Measurements from ENCODE around the gene MMADHC. TPM values are rescaled to one million over a fixed set of nuclear protein-coding genes. Genes with fewer than 3 reads are reported as not detected.

The MMADHC gene
- 195 and 239 TPM in 2 replicates for total RNA-seq (2014; rRNA removed; shearing (Covaris generic); ENCODE audit: low replicate concordance)

DNA sequence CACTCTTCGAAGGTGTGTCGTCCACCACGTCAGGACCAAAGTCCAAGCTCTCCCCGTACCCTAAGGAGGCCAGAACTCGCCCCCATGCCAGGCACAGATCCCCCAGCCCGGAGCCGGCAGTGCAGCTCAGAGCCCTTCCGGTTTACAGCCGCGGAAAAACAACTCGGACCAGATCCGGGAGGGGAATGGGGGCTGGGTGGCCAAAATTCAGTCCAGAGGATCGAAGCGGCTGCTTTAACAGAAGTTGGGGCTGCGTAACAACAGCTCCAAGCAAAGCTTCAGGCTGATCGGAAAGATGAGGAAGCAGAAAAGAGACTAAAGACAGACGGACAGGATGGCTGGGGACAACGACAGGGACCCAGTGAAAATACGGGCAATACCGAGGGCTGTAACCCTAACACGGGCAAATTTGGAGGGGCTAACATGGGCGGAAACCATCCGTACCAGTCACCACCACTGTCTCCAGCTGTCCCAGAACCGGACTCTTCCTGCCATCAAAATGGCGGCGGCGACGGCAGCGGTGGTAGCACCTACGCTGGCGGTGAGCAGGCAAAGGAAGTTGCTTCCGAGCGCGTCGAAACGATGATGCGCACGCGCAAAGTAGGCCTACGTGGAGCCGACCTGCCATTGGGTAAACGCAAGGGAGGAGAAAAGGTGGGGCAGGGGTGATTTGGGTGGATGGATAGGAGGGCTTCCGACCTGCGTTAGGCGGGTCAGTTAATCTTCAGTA, at the start of gene MMADHC:
Gene MMADHC, minus strand, starts transcription at position 556 of the 730 bp plus-strand sequence. CDS start 678 bp downstream, outside the sequence.
- DNase-seq (ENCODE audit: low read depth) = peak; percentile 88
- in situ Hi-C loops (cut with HindIII; ENCODE audit: low pct_unique_long_range_greater_than_20kb, low sequenced_read_pairs) = no loop called here

DNA sequence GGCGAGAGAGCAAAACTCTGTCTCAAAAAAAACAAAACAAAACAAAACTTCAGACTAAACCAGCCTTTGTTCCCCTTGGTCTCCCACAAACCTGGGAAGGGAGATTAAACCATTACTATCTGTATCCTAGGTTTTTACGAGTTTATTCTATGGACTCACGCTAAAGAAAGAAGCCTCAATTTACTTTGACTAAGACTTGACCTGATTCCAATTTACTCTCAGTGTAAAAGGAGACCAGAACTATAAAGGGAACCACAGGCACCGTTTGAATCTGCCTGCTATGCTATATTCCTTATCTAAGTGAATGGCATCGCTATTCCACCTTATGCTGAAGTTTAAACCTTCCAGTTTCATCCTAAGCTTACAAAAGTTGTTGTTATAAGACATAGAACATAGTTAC, 46.5 kb upstream of the MMADHC start:
- DNase-seq (ENCODE audit: low read depth) = no peak
- in situ Hi-C loops (cut with HindIII; ENCODE audit: low pct_unique_long_range_greater_than_20kb, low sequenced_read_pairs) = no loop called here

- in situ Hi-C loops (cut with HindIII; ENCODE audit: low pct_unique_long_range_greater_than_20kb, low sequenced_read_pairs) = no loop called here
- DNase-seq (ENCODE audit: low read depth) = no peak
These were observed 42.9 kb upstream of the MMADHC start for GRCh38 chr2:149630445-149630844.

GRCh38 chr2:149629026-149629425, 41.5 kb upstream of the MMADHC start:
- in situ Hi-C loops (cut with HindIII; ENCODE audit: low pct_unique_long_range_greater_than_20kb, low sequenced_read_pairs) = no loop called here
- no peak for DNase-seq (ENCODE audit: low read depth)

DNA sequence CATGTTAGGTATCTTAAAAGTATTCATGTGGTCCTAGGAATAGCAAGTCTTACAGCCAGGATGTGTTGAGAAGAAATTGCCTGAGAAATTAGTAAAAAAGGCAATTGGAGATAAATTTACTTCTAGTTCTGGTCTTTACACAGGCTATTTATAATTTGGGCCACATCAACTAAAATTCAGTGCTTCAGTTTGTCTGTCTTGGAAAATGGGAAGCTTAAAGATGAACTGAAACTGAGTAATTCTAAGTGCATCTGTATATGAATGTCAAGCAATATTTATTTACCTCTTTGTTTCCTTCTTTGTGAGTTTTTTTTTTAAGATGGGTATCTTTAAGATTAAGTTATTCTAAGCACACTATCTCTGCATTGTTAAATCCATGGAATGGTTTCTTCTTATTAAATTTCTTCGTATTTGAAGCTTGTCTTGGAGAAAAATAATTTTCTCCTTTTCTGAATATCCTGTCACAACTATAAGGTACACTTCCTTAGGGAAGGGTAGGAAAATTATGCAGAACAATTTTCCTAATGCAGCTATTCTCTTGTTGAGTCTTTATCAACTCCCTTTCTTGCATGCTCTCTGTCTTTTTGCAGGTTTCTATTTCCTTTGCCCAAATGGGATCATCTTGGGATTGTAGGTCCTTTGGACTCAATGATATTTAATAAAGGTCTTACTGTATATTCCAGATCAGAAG, 39.7 kb upstream of the MMADHC start:
- DNase-seq (ENCODE audit: low read depth) = no peak
- in situ Hi-C loops (cut with HindIII; ENCODE audit: low pct_unique_long_range_greater_than_20kb, low sequenced_read_pairs) = no loop called here

DNA sequence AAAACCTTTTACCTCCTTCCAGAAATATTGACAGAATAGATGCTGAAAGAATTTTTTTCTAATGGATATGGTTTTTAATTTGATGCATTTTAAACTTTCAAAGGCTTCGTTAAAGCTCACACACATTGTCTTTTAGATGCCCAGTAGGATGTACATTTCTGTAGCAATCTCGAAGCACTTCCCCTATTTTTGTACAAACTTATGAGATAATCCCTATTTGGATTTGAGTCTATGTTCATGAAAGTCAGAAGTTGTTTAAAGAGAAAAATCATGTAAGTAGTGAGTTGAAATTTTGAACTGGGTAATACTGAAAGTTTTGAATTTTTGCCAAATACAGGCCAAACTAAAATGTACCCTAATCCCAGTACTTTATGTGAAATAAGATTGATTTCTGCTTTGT, 38.1 kb upstream of the MMADHC start:
- no peak for DNase-seq (ENCODE audit: low read depth)
- in situ Hi-C loops (cut with HindIII; ENCODE audit: low pct_unique_long_range_greater_than_20kb, low sequenced_read_pairs) = no loop called here

DNA sequence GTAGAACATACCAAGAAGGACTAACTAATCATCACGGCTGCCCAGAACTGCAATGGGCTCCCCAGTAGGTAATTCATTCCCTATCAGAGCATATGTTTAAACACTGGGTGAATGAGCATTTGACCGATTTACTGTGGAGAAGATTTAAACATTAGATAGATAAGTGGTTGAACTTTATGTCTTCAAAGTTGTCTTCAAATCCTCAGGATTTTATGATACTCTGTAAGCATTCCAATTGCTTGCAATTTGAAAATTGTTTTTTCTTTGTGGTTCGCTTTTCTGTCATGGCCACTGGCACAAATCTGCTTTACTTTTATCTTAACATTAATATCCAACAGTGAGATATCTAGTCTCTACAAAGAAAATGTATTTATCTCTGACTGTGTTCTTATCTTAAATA, 37.7 kb upstream of the MMADHC start:
- DNase-seq (ENCODE audit: low read depth) = no peak
- in situ Hi-C loops (cut with HindIII; ENCODE audit: low pct_unique_long_range_greater_than_20kb, low sequenced_read_pairs) = no loop called here

- DNase-seq (ENCODE audit: low read depth) = no peak
- in situ Hi-C loops (cut with HindIII; ENCODE audit: low pct_unique_long_range_greater_than_20kb, low sequenced_read_pairs) = no loop called here
These were observed 34.8 kb upstream of the MMADHC start for GRCh38 chr2:149622343-149622742.

GRCh38 chr2:149617476-149617875, 29.9 kb upstream of the MMADHC start:
- DNase-seq (ENCODE audit: low read depth) = no peak
- in situ Hi-C loops (cut with HindIII; ENCODE audit: low pct_unique_long_range_greater_than_20kb, low sequenced_read_pairs) = no loop called here

- DNase-seq (ENCODE audit: low read depth) = no peak
- in situ Hi-C loops (cut with HindIII; ENCODE audit: low pct_unique_long_range_greater_than_20kb, low sequenced_read_pairs) = no loop called here
These were observed 29.3 kb upstream of the MMADHC start for GRCh38 chr2:149616681-149617456.

DNA sequence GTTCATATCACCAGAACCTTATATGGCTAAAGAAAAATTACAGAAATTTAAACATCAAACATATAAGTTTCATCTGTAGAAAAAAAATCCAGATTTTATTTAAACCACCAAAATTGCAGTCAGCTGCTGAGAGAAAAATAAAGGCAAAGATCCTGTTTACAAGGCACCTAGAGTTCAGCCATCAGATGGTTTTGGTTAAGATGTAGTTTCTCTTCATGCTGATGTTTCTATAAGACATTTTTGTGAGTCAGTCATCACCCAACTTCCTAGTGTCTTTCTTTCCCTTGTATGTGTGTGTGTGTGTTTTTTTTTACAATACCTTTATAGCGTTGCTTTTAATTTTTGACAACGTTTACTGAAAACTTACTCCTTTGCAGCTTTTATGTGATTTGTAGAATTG, 26.1 kb upstream of the MMADHC start:
- DNase-seq (ENCODE audit: low read depth) = no peak
- in situ Hi-C loops (cut with HindIII; ENCODE audit: low pct_unique_long_range_greater_than_20kb, low sequenced_read_pairs) = no loop called here

DNA sequence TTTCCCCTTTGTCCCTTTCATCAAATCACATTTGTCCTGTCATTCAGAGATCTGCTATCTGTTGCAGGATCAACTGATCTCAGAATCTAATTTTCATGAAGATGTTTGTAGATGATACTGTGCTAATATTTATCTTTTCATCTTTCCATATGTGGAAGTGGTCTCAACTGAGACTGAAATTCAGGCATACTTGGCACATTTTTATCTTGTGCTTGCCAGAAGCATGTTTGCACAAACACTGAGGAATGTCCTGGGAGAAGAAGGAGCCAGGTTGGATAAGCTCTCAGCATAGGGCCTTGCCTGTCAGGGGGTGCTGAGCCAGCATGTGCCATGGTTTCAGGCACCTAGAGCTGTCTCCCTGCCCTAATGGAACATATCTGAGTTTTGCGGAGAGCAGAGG, 24.5 kb upstream of the MMADHC start:
- in situ Hi-C loops (cut with HindIII; ENCODE audit: low pct_unique_long_range_greater_than_20kb, low sequenced_read_pairs) = no loop called here
- DNase-seq (ENCODE audit: low read depth) = no peak

- DNase-seq (ENCODE audit: low read depth) = no peak
- in situ Hi-C loops (cut with HindIII; ENCODE audit: low pct_unique_long_range_greater_than_20kb, low sequenced_read_pairs) = no loop called here
These were observed 23.7 kb upstream of the MMADHC start for GRCh38 chr2:149611100-149611820.

DNA sequence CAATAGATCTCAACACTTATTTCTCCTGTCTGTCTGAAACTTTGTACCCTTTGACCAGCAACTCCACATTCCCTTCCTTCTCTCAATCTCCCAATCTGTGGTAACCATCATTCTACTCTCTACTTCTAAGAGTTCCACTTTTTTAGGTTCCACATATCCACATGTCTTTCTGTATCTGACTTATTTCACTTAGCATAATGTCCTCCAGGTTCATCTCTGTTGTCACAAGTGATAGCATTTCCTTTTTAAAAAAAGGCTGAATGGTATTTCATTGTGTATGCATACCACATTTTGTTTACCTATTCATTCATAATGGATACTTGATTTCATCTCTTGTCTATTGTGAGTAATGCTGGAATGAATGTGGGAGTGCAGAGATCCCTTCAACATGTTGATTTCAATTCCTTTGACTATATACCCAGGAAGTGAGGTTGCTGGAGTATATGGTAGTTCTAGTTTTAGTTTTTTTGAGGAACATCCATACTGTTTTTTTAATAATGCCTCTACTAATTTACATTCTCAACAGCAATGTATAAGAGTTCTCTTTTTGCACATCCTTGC, 18.8 kb upstream of the MMADHC start:
- DNase-seq (ENCODE audit: low read depth) = no peak
- in situ Hi-C loops (cut with HindIII; ENCODE audit: low pct_unique_long_range_greater_than_20kb, low sequenced_read_pairs) = no loop called here

DNA sequence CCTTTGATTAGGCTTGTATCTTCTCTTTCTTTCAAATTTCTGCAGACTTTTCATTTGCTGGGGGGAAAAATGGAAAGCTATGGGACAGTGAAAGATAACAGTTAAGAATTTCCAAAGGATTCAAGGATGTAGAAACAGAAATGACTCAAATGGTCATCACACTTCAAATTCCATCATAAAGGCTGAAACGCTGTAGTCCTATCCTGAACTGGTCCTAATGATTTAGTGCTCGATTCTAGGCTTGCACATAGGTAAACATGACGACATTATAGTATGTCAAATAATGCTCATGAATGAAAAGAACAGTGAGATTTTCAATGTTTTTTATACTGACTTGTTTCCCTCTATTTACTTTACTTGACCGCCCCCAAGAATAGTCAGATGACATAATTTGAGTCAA, 15.7 kb upstream of the MMADHC start:
- in situ Hi-C loops (cut with HindIII; ENCODE audit: low pct_unique_long_range_greater_than_20kb, low sequenced_read_pairs) = no loop called here
- no peak for DNase-seq (ENCODE audit: low read depth)

DNA sequence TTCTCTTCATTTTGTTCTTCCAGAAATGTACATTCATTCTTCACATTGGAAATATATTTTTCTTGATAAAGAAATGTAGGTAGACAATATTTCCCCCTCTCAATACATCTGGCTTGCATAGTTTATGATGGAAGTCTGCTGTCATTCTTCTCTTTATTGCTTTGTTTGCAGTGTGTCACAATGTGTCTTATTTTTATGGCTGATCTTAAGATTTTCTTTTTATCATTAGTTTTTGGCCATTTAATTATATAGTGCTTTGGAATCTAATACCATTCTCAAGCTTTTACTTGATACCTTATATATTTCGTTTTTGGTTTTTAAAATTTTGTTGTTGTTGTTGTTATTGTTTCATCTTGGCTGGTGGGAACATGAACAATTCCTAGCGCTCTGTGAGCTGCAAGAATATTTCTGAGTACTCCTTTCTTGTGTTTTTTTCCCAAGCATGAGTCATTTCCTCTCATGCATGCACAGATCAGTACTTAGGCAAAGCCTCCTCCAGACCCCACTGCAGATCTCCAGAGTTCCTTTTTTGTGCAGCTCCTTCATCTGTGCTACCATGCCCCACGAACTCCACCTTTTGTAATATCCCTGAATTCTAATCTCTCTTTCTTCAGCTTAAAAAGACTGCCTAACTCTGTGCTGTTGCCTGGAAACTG, 13.7 kb upstream of the MMADHC start:
- peak; percentile 40 for DNase-seq (ENCODE audit: low read depth)
- in situ Hi-C loops (cut with HindIII; ENCODE audit: low pct_unique_long_range_greater_than_20kb, low sequenced_read_pairs) = no loop called here

DNA sequence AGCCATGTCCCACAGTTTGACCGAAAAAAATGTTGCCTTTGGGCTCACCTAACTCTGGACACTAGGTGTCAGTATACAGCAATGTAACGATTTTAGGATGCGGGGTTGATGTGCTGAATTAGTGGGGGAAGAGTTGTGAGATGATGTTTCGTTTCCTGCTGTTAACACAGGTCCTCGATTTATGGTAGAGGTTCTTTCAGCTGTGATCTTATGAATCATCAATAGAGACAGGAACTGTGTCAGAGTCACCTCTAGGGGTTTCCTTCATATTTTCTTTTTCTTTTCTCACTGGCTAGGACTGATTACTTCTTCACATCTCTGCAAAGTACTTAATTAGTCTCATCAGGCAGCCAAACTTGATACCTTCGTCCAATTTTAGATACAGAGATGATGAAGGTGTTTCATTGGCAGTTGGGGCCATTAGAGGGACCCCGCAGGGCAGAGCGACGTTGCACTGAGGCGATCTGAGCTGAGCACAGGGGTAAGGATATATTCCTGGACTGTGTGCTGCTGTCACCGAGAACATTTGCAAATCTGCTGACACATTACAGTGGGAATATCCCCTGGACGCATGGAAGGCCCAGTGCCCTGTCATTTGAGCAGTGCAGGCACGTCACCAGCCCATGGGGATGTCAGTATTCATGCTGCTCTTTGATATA, 10.2 kb upstream of the MMADHC start:
- in situ Hi-C loops (cut with HindIII; ENCODE audit: low pct_unique_long_range_greater_than_20kb, low sequenced_read_pairs) = no loop called here
- peak; percentile 79 for DNase-seq (ENCODE audit: low read depth)

Measured in Caki2 (cell line).